Peyer's patch (tissue), 4 donors: ENCODE measurements around the gene CYP24A1. TPM values are rescaled to one million over a fixed set of nuclear protein-coding genes. Genes with fewer than 3 reads are reported as not detected.

ENCODE experiments used
- DNase-seq, 3 donors: peaks; one replicate each; pipeline ENCODE4 v3.0.0-alpha.2; 2017 to 2019
- H3K27ac ChIP-seq, 4 donors: fragments of 200-600 bp; sonication (generic); one replicate each; pipeline ENCODE4 v1.5.1; 2016 to 2019
- H3K27me3 ChIP-seq, 2 donors: fragments of 200-600 bp; sonication (generic); one replicate each; pipeline ENCODE4 v1.5.1; 2019
- H3K36me3 ChIP-seq, 3 donors: fragments of 200-600 bp; sonication (generic); one replicate each; pipeline ENCODE4 v1.5.1; 2016 to 2019
- H3K4me1 ChIP-seq, 4 donors: fragments of 200-600 bp; sonication (generic); one replicate each; pipeline ENCODE4 v1.5.1; 2016 to 2019
- H3K4me3 ChIP-seq, 4 donors: fragments of 200-600 bp; sonication (generic); 1 replicate in 3 of 4; 2 replicates in 1 of 4; pipeline ENCODE4 v1.5.1; 2016 to 2019; ENCODE audit warnings: mild to moderate bottlenecking in 1 of 4
- H3K9me3 ChIP-seq, 4 donors: fragments of 200-600 bp; sonication (generic); one replicate each; pipeline ENCODE4 v1.5.1; 2016 to 2019; ENCODE audit warnings: mild to moderate bottlenecking in 1 of 4
- CTCF ChIP-seq, 6 experiments: fragments of 450-650 bp in 4 of 6; fragments of 200-600 bp in 2 of 6; sonication (generic) in 1 of 6; IDR thresholded peaks; one replicate each; pipeline ENCODE4 v1.5.1; 2017 to 2019; ENCODE audit warnings: antibody characterized with exemption in 6 of 6, mild to moderate bottlenecking in 3 of 6, moderate library complexity in 1 of 6
- POLR2A ChIP-seq, 2 donors: fragments of 450-650 bp; IDR thresholded peaks; one replicate each; pipeline ENCODE4 v1.5.1; 2017; ENCODE audit warnings: antibody characterized with exemption in 2 of 2, mild to moderate bottlenecking in 2 of 2, moderate library complexity in 2 of 2
- total RNA-seq, 4 donors: library from RNA; depleted of rRNA; stranded (reverse); fragments of >200 nt; gene quantifications; one replicate each; pipeline ENCODE4 v1.1.0, GENCODE V29; 2016

Gene CYP24A1
- total RNA-seq, 4 donors from 2014 or later, result not detected

DNA sequence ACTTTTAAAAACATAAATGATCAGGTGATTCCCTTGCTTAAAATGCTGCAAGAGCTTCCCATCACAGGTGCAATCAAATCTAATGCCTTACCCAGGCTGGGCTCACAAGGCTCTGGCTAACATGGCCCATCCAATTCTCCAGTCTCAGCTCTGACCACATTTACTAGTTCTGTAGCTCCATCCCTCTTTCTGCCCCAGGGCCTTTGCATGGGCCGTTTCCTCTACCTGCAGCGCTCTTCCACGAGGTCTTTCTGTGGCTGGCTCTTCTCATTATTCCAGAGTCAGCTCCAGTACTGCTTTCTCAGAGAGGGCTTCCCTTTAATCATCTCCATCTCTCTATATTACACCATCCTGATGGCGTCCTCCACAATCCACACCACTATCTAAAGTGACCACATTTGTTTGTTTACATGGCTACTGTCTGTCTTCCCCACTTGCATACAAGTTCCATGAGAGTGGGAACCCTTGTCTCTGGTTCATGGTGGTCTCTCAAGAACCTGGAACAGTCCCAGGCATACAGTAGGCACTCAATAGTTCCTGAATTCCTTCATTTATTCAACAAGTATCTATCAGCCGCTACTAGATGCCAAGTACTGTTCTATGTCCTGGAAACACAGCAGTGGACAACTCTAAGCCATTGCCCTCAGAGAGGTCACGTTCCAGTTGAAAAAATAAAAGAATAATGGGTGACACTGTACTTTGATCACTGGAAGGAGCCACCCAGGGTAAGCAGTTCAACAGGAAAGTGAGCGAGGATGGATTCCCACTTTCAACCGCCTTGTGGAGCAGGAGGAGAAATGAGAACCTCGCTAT, 12.6 kb downstream of the CYP24A1 start:
- no peaks in the 10 kb centered on the region for H3K27me3 ChIP-seq

GRCh38 chr20:54160065-54161007, 13.4 kb downstream of the CYP24A1 start:
- H3K27ac ChIP-seq, result no peak overlapping the region
- H3K36me3 ChIP-seq, result no peaks in the 10 kb centered on the region
- TF ChIP-seq CTCF (IDR thresholded peaks at IDR 0.05) (no peak), POLR2A (IDR thresholded peaks at IDR 0.05) (no peak)
- no peak overlapping the region for H3K4me3 ChIP-seq
- DNase-seq, result no peak
- no peaks in the 10 kb centered on the region for H3K27me3 ChIP-seq
- no peaks in the 10 kb centered on the region for H3K4me1 ChIP-seq
- H3K9me3 ChIP-seq, result no peaks in the 10 kb centered on the region

More for the DNA sequence above, 12.6 kb downstream of the CYP24A1 start:
- DNase-seq, result no peak
- Histone ChIP-seq H3K9me3 (no peaks in the 10 kb centered on the region), H3K4me1 (no peaks in the 10 kb centered on the region), H3K4me3 (no peak overlapping the region), H3K27ac (no peak overlapping the region), H3K36me3 (no peaks in the 10 kb centered on the region)
- TF ChIP-seq POLR2A (IDR thresholded peaks at IDR 0.05), result no peak
- no peak for TF ChIP-seq CTCF (IDR thresholded peaks at IDR 0.05)

- TF ChIP-seq CTCF (IDR thresholded peaks at IDR 0.05), result no peak
- TF ChIP-seq POLR2A (IDR thresholded peaks at IDR 0.05), result no peak
- Histone ChIP-seq H3K4me1 (no peaks in the 10 kb centered on the region), H3K27me3 (no peaks in the 10 kb centered on the region), H3K4me3 (no peak overlapping the region), H3K36me3 (no peaks in the 10 kb centered on the region), H3K27ac (no peak overlapping the region), H3K9me3 (no peaks in the 10 kb centered on the region)
- no peak for DNase-seq
Measured at GRCh38 chr20:54158856-54159418, 14.8 kb downstream of the CYP24A1 start.

- TF ChIP-seq POLR2A (IDR thresholded peaks at IDR 0.05) (no peak), CTCF (IDR thresholded peaks at IDR 0.05) (no peak)
- Histone ChIP-seq H3K9me3 (no peaks in the 10 kb centered on the region), H3K4me1 (no peaks in the 10 kb centered on the region), H3K4me3 (no peak overlapping the region), H3K27ac (no peak overlapping the region), H3K36me3 (no peaks in the 10 kb centered on the region), H3K27me3 (no peaks in the 10 kb centered on the region)
- DNase-seq, result no peak
Measured at GRCh38 chr20:54158226-54158625, 15.6 kb downstream of the CYP24A1 start.

GRCh38 chr20:54156981-54157835, 16.6 kb downstream of the CYP24A1 start:
- TF ChIP-seq CTCF (IDR thresholded peaks at IDR 0.05) (no peak), POLR2A (IDR thresholded peaks at IDR 0.05) (no peak)
- DNase-seq, result no peak
- no peaks in the 10 kb centered on the region for H3K27me3 ChIP-seq
- H3K36me3 ChIP-seq, result no peaks in the 10 kb centered on the region
- H3K4me1 ChIP-seq, result no peaks in the 10 kb centered on the region
- no peak overlapping the region for H3K4me3 ChIP-seq
- no peak overlapping the region for H3K27ac ChIP-seq
- H3K9me3 ChIP-seq, result no peaks in the 10 kb centered on the region
